T-helper 2 cell treated with Interferon-gamma antibody and Interleukin-4, amounts not matched to agents 5 μg/mL and 100 μg/mL, for 36 hours (primary cell): Measurements from ENCODE around the gene TMEM132D.

Experiments
- DNase-seq: peaks from one replicate; pipeline ENCODE4 v3.0.0; 2021; ENCODE audit warnings: low spot score
- H3K27ac Mint-ChIP-seq: one replicate; pipeline ENCODE4 v1.8.0; 2021; ENCODE audit warnings: mild to moderate bottlenecking, mixed read lengths
- H3K27me3 Mint-ChIP-seq: one replicate; pipeline ENCODE4 v1.8.0; 2021; ENCODE audit warnings: low read depth, mixed read lengths
- H3K36me3 Mint-ChIP-seq: one replicate; pipeline ENCODE4 v1.8.0; 2021; ENCODE audit warnings: low read depth, mixed read lengths
- H3K4me1 Mint-ChIP-seq: one replicate; pipeline ENCODE4 v1.8.0; 2021; ENCODE audit warnings: low read depth, mixed read lengths
- H3K4me3 Mint-ChIP-seq: one replicate; pipeline ENCODE4 v1.8.0; 2022; ENCODE audit warnings: mild to moderate bottlenecking, moderate library complexity, mixed read lengths
- H3K9me3 Mint-ChIP-seq: one replicate; pipeline ENCODE4 v1.8.0; 2021; ENCODE audit warnings: mixed read lengths

TMEM132D gene

DNA sequence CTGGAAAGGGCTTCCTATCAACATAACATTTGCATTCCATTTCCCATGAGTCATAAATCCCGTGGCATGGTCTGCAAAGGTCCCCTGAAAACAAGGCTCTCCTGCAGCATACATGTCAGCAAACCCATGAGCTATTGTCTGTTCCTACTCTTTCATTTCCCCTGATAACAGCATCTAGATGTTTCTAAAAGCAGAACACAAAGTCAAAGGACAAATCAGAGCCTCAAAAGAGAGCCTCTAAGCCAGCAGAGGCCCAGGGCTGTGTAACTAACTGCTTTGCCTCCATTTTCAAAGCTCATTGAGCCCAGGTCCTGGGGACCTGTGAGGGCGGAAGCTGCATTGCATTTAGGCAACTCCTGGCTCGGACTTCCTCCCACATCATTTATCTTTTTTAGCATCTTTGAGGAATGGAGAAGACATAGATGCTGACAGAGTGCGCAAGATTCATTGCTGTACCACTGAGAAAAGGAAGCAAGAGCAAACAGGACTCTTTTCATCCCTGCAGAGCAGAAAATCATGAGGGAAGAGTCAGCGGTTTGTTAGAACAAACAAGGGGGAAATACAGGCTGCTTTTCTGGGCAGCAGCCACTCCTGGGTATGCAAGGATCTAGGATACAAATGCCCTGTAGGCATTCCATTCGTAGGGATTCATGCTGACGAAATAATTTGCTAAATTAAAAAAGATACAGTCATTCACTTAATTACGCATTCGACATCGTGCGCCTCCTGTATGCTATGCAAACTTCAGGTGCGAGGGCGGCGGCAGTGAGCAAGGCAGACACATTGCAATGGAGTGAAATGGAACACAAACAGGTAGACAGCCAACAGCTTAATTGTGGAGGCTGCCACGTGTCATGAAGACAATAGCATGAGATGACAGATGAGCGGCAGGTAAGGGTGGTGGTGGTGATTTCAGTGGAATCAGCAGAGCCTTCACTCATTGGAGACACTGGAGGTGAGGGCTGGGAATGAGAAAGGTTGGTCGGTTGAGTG, 131.0 kb downstream of the TMEM132D start:
- Mint-ChIP-seq H3K4me3 (no peak overlapping the region), H3K36me3 (no peaks in the 10 kb centered on the region), H3K27me3 (no peaks in the 10 kb centered on the region), H3K9me3 (peaks cover 37% of the 10 kb centered on the region), H3K27ac (no peak overlapping the region), H3K4me1 (no peaks in the 10 kb centered on the region)
- DNase-seq = no peak

DNA sequence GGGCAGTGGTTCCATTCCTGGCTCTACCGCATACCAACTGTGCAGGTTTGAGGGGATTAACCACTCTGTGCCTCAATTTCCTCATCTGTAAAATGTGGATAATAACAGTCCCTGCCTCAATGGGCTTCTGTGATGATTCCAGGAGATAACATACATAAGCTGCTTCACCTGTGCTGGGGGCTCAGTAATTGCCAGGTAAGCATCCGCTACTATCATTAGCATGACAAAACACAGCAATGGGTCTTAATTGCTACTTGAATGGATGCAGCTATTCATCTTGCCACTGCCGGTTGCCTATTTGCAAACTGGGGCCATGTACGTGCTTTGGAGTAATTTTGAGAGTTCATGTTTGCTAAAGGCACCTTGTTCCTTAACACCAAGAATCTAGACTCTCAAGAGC, 132.6 kb downstream of the TMEM132D start:
- H3K27ac Mint-ChIP-seq = no peak overlapping the region
- H3K9me3 Mint-ChIP-seq = peaks cover 49% of the 10 kb centered on the region
- H3K36me3 Mint-ChIP-seq = no peaks in the 10 kb centered on the region
- H3K4me3 Mint-ChIP-seq = no peak overlapping the region
- no peak for DNase-seq
- no peaks in the 10 kb centered on the region for H3K27me3 Mint-ChIP-seq
- no peaks in the 10 kb centered on the region for H3K4me1 Mint-ChIP-seq

DNA sequence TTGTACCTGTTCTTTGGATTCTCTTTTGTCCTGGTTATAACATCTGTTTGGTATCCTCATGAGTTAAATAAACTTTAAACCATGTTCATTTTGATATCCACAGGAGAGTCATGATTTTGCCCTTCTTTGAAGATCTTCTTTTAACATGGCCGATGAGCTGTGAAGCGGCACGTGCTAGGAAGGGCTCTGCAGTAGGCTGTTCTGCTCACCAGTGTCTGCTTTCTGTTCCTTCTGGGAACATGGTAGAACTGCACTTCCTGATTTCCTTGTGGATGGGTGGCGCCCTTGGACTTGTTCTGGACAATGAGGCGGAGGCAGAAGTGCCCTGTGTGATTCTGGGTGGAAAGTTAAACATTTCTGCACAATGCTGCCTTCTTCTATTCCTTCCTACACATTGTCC, 138.1 kb downstream of the TMEM132D start:
- no peaks in the 10 kb centered on the region for H3K4me1 Mint-ChIP-seq
- H3K27ac Mint-ChIP-seq = no peak overlapping the region
- H3K9me3 Mint-ChIP-seq = peaks cover 48% of the 10 kb centered on the region
- H3K27me3 Mint-ChIP-seq = no peaks in the 10 kb centered on the region
- no peak for DNase-seq
- H3K4me3 Mint-ChIP-seq = no peak overlapping the region
- H3K36me3 Mint-ChIP-seq = no peaks in the 10 kb centered on the region

DNA sequence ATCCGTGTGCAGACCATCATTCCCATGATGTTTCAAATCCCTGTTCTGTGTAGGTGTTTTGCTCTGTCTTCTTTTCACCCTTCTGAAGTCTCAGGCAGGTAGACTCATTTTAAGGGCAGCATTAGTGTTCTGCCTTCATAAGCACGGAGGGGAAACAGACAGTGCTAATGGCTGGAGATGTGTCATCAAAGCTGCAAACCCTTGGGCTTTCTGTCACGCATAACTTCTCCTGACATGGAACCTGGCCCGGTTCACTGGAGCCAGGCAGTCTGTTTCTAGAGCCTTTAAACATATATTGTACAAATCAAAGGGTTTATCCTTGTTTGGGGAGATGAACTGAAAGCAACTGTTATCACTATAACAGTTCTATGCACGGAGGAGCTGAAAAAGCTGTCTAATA, 141.4 kb downstream of the TMEM132D start:
- H3K9me3 Mint-ChIP-seq = peaks cover 38% of the 10 kb centered on the region
- no peaks in the 10 kb centered on the region for H3K4me1 Mint-ChIP-seq
- no peak overlapping the region for H3K27ac Mint-ChIP-seq
- no peak for DNase-seq
- H3K36me3 Mint-ChIP-seq = no peaks in the 10 kb centered on the region
- no peak overlapping the region for H3K4me3 Mint-ChIP-seq
- H3K27me3 Mint-ChIP-seq = no peaks in the 10 kb centered on the region

DNA sequence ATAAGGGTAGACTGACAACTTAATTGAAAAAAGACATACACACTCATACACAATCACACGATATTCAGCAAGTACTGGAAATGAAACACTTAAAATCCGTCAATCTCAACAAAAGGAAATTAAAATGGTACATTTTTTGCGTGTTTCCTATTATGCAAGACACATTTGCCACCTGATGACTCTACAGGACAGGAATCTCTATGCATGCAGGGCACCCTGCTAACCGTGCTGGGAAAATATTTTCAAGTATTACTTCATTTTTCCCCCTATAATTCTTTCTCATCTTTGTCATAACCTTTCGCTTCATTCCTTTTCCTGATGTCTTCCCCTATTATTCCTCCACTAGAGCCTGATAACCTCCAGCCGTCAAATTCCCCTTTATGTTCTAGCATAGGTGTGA, 150.2 kb downstream of the TMEM132D start:
- no peak for DNase-seq
- Mint-ChIP-seq H3K4me3 (no peak overlapping the region), H3K4me1 (no peaks in the 10 kb centered on the region), H3K27me3 (no peaks in the 10 kb centered on the region), H3K27ac (no peak overlapping the region), H3K9me3 (no peaks in the 10 kb centered on the region), H3K36me3 (no peaks in the 10 kb centered on the region)

DNA sequence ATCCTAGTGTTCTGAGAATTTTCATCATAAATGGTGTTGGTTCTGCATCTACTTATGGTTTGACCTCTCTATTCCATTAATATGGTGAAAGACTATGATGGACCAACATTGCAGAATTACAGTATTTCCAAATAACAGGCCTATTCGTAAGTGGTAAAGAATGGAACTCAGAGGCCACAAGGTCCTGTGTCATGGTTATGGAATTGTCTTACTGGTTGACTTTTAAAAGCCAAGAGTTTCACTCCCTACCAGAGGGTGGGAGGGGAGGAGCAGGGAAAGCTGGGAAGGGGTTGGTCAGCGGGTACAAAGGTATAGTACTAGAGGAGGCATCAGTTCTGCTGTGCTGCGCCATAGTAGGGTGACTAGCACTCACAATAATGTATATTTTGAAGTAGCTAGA, 153.4 kb downstream of the TMEM132D start:
- Mint-ChIP-seq H3K4me1 (no peaks in the 10 kb centered on the region), H3K9me3 (no peaks in the 10 kb centered on the region), H3K4me3 (no peak overlapping the region), H3K27me3 (no peaks in the 10 kb centered on the region), H3K27ac (no peak overlapping the region), H3K36me3 (no peaks in the 10 kb centered on the region)
- DNase-seq = no peak

DNA sequence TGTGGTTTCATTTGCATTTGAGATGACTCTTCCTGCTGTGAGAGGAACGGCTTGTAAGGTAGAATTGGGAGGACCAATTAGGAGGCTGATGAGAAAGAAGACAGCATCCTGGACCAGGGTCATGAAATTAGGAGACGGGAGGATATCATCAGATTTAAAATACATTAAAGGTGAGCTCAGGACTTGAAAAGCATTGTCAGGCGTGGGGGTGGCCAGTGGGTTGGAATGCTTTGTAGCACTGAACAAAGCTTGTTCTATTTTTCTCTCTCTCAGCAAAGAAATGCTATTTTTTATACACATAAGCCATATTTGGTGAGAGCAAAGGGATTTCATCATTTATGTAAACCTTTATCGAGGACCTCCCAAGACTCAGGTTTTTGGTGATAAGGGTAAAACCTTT, 157.5 kb downstream of the TMEM132D start:
- no peaks in the 10 kb centered on the region for H3K36me3 Mint-ChIP-seq
- H3K4me3 Mint-ChIP-seq = no peak overlapping the region
- no peak for DNase-seq
- no peaks in the 10 kb centered on the region for H3K27me3 Mint-ChIP-seq
- H3K9me3 Mint-ChIP-seq = peaks cover 15% of the 10 kb centered on the region
- no peak overlapping the region for H3K27ac Mint-ChIP-seq
- H3K4me1 Mint-ChIP-seq = no peaks in the 10 kb centered on the region

DNA sequence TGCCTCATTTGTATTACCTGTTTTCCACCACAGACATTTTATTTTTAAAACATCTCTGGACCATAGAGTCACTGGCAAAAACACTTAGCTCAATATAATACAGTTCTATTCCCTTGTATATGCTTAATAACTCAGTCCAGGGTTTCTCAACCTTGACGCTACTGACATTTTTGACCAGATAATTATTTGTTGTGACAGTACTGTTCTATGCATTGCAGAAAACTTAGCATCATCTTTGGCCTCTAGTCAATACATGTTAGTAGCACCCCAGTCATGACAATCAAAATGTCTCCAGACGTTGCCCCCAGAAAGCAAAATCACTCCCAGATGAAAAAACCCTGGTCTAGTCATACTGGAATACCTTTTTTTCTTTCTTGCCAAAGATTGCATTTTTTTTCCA, 174.7 kb downstream of the TMEM132D start:
- no peak for DNase-seq
- Mint-ChIP-seq H3K4me3 (no peak overlapping the region), H3K36me3 (no peaks in the 10 kb centered on the region), H3K9me3 (peaks cover 36% of the 10 kb centered on the region), H3K4me1 (no peaks in the 10 kb centered on the region), H3K27me3 (no peaks in the 10 kb centered on the region), H3K27ac (no peak overlapping the region)

DNA sequence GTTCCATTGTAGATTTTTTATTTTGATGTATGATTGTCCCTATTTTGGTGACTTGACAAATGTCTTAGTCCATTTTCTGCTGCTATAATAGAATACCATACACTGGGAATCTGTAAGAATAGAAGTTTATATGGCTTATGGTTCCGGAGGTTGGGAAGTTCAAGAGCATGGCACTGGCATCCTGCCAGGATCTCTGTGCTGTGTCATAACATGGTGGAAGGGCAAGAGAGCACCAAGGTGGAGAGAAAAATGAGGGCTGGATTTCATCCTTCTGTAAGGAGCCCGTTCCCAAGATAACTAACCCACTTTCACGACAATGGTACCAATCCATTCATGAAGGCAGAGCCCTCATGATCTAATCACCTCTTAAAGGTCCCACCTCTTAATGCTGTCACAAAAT, 176.7 kb downstream of the TMEM132D start:
- H3K27me3 Mint-ChIP-seq = no peaks in the 10 kb centered on the region
- DNase-seq = no peak
- no peak overlapping the region for H3K27ac Mint-ChIP-seq
- peaks cover 40% of the 10 kb centered on the region for H3K9me3 Mint-ChIP-seq
- no peaks in the 10 kb centered on the region for H3K4me1 Mint-ChIP-seq
- no peak overlapping the region for H3K4me3 Mint-ChIP-seq
- no peaks in the 10 kb centered on the region for H3K36me3 Mint-ChIP-seq

DNA sequence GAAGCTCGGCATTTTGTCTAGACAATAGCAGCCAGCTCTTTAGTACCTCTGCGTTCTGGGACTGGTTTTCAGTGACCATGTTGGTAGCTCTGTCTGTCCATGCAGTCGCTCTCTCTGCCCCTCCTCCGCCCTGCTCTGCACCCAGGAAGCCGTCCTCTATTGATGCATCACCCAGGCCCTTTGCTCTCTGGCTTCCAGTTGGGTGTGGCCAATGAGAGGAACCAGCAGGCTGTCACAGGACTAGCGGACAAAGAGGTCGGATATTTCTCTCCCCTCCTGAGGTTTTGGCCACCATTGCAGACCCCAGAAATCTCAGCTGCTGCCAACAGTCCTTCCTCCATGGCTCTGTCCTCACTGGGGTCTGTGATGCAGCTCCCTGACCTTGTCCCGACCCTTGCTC, 180.6 kb downstream of the TMEM132D start:
- Mint-ChIP-seq H3K4me3 (no peak overlapping the region), H3K27ac (no peak overlapping the region), H3K9me3 (peaks cover 42% of the 10 kb centered on the region), H3K36me3 (no peaks in the 10 kb centered on the region), H3K4me1 (no peaks in the 10 kb centered on the region), H3K27me3 (no peaks in the 10 kb centered on the region)
- DNase-seq = no peak

DNA sequence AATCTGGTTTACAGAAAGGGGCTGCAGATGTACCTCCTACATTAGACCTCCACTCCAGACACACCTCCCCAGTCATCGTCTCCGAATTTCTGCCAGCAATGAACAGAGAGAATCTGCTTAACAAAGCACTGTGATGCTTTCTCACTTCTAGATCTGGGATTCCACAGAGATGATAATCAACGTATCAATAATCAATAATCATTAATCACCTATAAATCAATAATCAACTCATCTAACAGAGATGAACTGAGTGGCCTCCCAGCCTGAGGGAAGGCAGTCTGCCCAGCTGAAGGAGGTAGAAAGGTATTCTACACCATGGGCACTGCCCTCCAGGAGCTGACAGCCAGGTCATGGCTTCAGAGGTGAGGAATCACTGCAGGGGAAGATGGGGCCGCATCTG, 183.2 kb downstream of the TMEM132D start:
- Mint-ChIP-seq H3K36me3 (no peaks in the 10 kb centered on the region), H3K27ac (no peak overlapping the region), H3K27me3 (no peaks in the 10 kb centered on the region)

DNA sequence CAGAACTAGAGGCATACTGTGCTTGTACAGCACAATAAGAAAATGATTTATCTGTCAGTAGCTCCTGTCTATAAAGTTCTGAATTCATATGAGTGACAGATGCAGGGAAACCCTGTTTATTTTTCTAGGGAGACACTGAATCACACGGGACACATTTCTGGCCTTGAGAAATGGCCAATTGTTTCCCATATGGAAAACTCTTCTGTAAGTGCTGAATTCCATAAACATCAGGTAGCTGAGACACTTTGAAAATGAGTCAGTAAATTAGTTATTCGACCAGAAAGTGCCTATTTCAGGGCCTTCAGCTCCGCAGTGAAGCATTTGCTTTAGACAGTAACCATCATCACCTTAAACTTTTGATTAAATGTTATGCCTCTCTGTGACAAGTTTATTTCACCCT, 184.4 kb downstream of the TMEM132D start:
- DNase-seq = no peak
- H3K9me3 Mint-ChIP-seq = peaks cover 46% of the 10 kb centered on the region
- H3K27ac Mint-ChIP-seq = no peak overlapping the region
- no peaks in the 10 kb centered on the region for H3K36me3 Mint-ChIP-seq
- H3K4me3 Mint-ChIP-seq = no peak overlapping the region
- H3K27me3 Mint-ChIP-seq = no peaks in the 10 kb centered on the region
- no peaks in the 10 kb centered on the region for H3K4me1 Mint-ChIP-seq

More for the DNA sequence above, 183.2 kb downstream of the TMEM132D start:
- Mint-ChIP-seq H3K9me3 (peaks cover 43% of the 10 kb centered on the region), H3K4me3 (no peak overlapping the region), H3K4me1 (no peaks in the 10 kb centered on the region)
- no peak for DNase-seq

DNA sequence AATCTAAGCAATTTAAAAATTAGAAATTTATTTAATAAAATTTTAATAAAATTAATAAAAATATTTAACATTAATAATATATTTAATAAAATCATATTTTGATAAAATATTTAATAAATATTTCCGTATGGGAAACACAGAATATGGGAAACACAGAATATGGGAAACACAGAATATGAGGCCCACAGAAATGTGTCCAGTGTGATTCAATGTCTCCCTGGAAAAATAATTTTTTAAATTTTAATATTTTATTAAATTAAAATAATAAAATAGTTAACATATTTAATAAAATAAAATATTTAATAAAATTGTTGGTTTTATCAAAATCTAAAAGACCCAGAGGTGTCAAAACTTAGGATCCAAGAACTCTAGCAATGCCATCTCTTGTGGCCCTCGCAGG, 186.4 kb downstream of the TMEM132D start:
- no peak overlapping the region for H3K27ac Mint-ChIP-seq
- H3K4me1 Mint-ChIP-seq = no peaks in the 10 kb centered on the region
- no peaks in the 10 kb centered on the region for H3K27me3 Mint-ChIP-seq
- DNase-seq = no peak
- no peaks in the 10 kb centered on the region for H3K36me3 Mint-ChIP-seq
- H3K4me3 Mint-ChIP-seq = no peak overlapping the region
- H3K9me3 Mint-ChIP-seq = peaks cover 47% of the 10 kb centered on the region

DNA sequence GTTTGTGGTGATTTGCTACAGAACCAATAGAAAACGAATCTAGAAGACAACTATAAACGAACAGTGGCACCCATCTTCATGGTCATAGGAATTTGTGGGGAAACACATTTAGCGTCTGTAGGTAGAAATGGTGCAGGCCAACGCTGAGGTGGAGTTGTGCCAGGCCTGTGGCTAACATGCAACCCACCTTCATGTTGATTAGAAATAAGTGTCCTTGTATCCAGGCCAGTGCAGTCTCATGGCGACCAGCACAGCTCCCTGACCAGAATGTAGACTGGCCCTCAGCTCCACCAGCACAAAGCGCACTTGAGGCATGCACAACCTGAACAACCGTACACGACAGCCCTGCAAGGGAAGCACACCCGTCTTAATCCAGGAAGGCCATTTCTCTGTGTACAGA, 187.0 kb downstream of the TMEM132D start:
- no peaks in the 10 kb centered on the region for H3K27me3 Mint-ChIP-seq
- no peaks in the 10 kb centered on the region for H3K36me3 Mint-ChIP-seq
- peaks cover 45% of the 10 kb centered on the region for H3K9me3 Mint-ChIP-seq
- no peak for DNase-seq
- no peaks in the 10 kb centered on the region for H3K4me1 Mint-ChIP-seq
- H3K27ac Mint-ChIP-seq = no peak overlapping the region
- H3K4me3 Mint-ChIP-seq = no peak overlapping the region

DNA sequence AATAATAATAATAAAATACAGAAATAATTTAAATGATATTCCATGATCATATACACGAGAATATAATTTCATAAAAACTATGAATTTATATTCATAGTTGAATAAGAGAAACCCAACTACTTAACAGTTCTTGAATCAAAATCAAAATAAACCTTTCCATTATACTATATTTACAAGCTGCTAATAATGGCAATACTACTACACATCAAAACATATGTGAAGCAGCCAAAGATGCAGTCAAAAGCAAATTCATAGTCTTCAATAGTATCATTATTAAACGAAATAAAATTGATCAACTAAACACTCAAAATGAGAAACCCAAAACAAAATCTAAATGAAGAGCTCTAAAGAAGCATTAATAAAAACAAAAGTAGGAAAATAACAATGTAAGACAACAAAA, 197.1 kb downstream of the TMEM132D start:
- DNase-seq = no peak
- no peaks in the 10 kb centered on the region for H3K4me1 Mint-ChIP-seq
- H3K36me3 Mint-ChIP-seq = no peaks in the 10 kb centered on the region
- no peaks in the 10 kb centered on the region for H3K27me3 Mint-ChIP-seq
- H3K27ac Mint-ChIP-seq = no peak overlapping the region
- no peak overlapping the region for H3K4me3 Mint-ChIP-seq
- H3K9me3 Mint-ChIP-seq = peaks cover 62% of the 10 kb centered on the region
